ENCODE results near the gene SEPTIN10. TPM values are rescaled to one million over a fixed set of nuclear protein-coding genes. Genes with fewer than 3 reads are reported as not detected.
A peak's percentile ranks its signal among the peaks of the same experiment; 100 is the strongest.

The SEPTIN10 gene
- total and polyA plus RNA-seq, 9 of the 15 experiments (the other 6 are each of a cell fraction or from before 2014, with no cell fraction given): 0.40 TPM; not detected in 8

GRCh38 chr2:109554758-109555157, 59.0 kb downstream of the SEPTIN10 start:
- Histone ChIP-seq H4K20me1 (replicated peaks; ENCODE audit: control insufficient read depth, insufficient read depth, low read length) (no peaks in the 10 kb centered on the region), H3K4me1 (replicated peaks in 1 of 2; ENCODE audit: control insufficient read depth in 2 of 2, insufficient read depth in 2 of 2, low read length in 2 of 2) (no peaks in the 10 kb centered on the region), H3K79me2 (ENCODE audit: control insufficient read depth, insufficient read depth, low read length) (no peaks in the 10 kb centered on the region), H3K9me1 (ENCODE audit: control insufficient read depth, insufficient read depth, low read length) (no peaks in the 10 kb centered on the region), H3K9ac (ENCODE audit: insufficient read depth in 1 of 2, low read depth in 2 of 2, low read length in 2 of 2) (no peak overlapping the region), H3K4me3 (no peak overlapping the region), H3K27ac (ENCODE audit: extremely low read depth, low read depth, low read length) (no peak overlapping the region), H2AFZ (ENCODE audit: low read depth, low read length) (no peak overlapping the region), H3K27me3 (ENCODE audit: control insufficient read depth in 2 of 2, insufficient read depth in 2 of 2, low read length in 2 of 2) (peaks cover 0 to 4% of the 10 kb centered on the region in 2 experiments; a peak in 1 of 5 replicates), H3K9me3 (replicated peaks; ENCODE audit: control insufficient read depth, insufficient read depth, low read depth, low read length) (no peaks in the 10 kb centered on the region), H3K4me2 (ENCODE audit: insufficient read depth, low read length) (no peak overlapping the region), H3K36me3 (ENCODE audit: control insufficient read depth, insufficient read depth, low read length) (no peaks in the 10 kb centered on the region)
- intact Hi-C loops (cut with micrococcal nuclease) (no loop called here), in situ Hi-C loops (cut with MboI) (no loop called here)
- no TSS peak for BruUV-seq (replicated peaks)
- POLR2A ChIA-PET: no interaction called here
- ATAC-seq (no peak), FAIRE-seq (no peak), DNase-seq (ENCODE audit: extremely low read depth in 1 of 4, low spot score in 3 of 4) (no peak)
- WGBS (ENCODE audit: insufficient coverage, low coverage, missing lambda C conversion rate): 0% methylated on average over 2 of the region's 2 CpGs
- CTCF ChIA-PET (ENCODE audit: low intra/inter-chr PET ratio): no interaction called here
- no peak for TF ChIP-seq JUND (IDR thresholded peaks at IDR 0.05; ENCODE audit: borderline replicate concordance, low read depth, low read length)
- TF ChIP-seq JUND (tag; IDR thresholded peaks at IDR 0.05; ENCODE audit: borderline replicate concordance, low read depth, low read length): peak; percentile 38; the same call in 1 of the 3 replicates
- TF ChIP-seq, protein P1, sequence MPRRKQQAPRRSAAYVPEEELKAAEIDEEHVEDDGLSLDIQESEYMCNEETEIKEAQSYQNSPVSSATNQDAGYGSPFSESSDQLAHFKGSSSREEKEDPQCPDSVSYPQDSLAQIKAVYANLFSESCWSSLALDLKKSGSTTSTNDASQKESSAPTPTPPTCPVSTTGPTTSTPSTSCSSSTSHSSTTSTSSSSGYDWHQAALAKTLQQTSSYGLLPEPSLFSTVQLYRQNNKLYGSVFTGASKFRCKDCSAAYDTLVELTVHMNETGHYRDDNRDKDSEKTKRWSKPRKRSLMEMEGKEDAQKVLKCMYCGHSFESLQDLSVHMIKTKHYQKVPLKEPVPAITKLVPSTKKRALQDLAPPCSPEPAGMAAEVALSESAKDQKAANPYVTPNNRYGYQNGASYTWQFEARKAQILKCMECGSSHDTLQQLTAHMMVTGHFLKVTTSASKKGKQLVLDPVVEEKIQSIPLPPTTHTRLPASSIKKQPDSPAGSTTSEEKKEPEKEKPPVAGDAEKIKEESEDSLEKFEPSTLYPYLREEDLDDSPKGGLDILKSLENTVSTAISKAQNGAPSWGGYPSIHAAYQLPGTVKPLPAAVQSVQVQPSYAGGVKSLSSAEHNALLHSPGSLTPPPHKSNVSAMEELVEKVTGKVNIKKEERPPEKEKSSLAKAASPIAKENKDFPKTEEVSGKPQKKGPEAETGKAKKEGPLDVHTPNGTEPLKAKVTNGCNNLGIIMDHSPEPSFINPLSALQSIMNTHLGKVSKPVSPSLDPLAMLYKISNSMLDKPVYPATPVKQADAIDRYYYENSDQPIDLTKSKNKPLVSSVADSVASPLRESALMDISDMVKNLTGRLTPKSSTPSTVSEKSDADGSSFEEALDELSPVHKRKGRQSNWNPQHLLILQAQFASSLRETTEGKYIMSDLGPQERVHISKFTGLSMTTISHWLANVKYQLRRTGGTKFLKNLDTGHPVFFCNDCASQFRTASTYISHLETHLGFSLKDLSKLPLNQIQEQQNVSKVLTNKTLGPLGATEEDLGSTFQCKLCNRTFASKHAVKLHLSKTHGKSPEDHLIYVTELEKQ (CRISPR knock-in tag; IDR thresholded peaks at IDR 0.05): no peak
- no peak for TF ChIP-seq USF2 (CRISPR knock-in tag; IDR thresholded peaks at IDR 0.05)
- TF ChIP-seq MCM7 (IDR thresholded peaks at IDR 0.05): no peak
- TF ChIP-seq OTX1 (CRISPR knock-in tag; IDR thresholded peaks at IDR 0.05): 0 out of 2 replicates have a peak, but pooled peaks have one; percentile 20
- TF ChIP-seq ARID1B (IDR thresholded peaks at IDR 0.05): no peak
- no peak for TF ChIP-seq ZNF277 (CRISPR knock-in tag; IDR thresholded peaks at IDR 0.05; ENCODE audit: borderline replicate concordance)
- no peak for TF ChIP-seq MTA1 (IDR thresholded peaks at IDR 0.05; ENCODE audit: borderline replicate concordance)
- no peak for TF ChIP-seq TFE3 (CRISPR knock-in tag; IDR thresholded peaks at IDR 0.05)
- no peak for TF ChIP-seq MYNN (IDR thresholded peaks at IDR 0.05)
- TF ChIP-seq MYNN (CRISPR knock-in tag; IDR thresholded peaks at IDR 0.05): no peak
- no peak for TF ChIP-seq ZNF347 (CRISPR knock-in tag; IDR thresholded peaks at IDR 0.05; ENCODE audit: low read depth)
- TF ChIP-seq RCOR1 (IDR thresholded peaks at IDR 0.05; ENCODE audit: borderline replicate concordance in 1 of 2, low read depth in 2 of 2, low read length in 2 of 2): no peak
- no peak for TF ChIP-seq JUNB (CRISPR knock-in tag; conservative IDR thresholded peaks at IDR 0.05)
- TF ChIP-seq CBX2 (IDR thresholded peaks at IDR 0.05; ENCODE audit: insufficient read depth, low read length, poor library complexity, severe bottlenecking): no peak
- TF ChIP-seq MEF2D (tag; conservative IDR thresholded peaks at IDR 0.05; ENCODE audit: low read depth): 0 out of 2 replicates have a peak, but pooled peaks have one; percentile 54

All from K562 (cell line).